ENCODE data around the gene RNASEH2A. TPM values are rescaled to one million over a fixed set of nuclear protein-coding genes. Genes with fewer than 3 reads are reported as not detected.

RNASEH2A gene
- total and polyA plus RNA-seq, 2 of the 13 experiments (the other 11 are each of a cell fraction or from before 2014, with no cell fraction given): 25.1 to 35.8 TPM

- peak; percentile 31 for TF ChIP-seq BCL6 (CRISPR knock-in tag; IDR thresholded peaks at IDR 0.05)
- TF ChIP-seq SYNCRIP (IDR thresholded peaks at IDR 0.05; ENCODE audit: insufficient read depth, low read depth, low read length): no peak
- TF ChIP-seq RERE (CRISPR knock-in tag; IDR thresholded peaks at IDR 0.05; ENCODE audit: low read depth): peak; percentile 54
- no peak for TF ChIP-seq ZNF260 (CRISPR knock-in tag; IDR thresholded peaks at IDR 0.05; ENCODE audit: borderline replicate concordance, low read depth)
- TF ChIP-seq CEBPG (CRISPR knock-in tag; IDR thresholded peaks at IDR 0.05): peak; percentile 14; the same call in 1 of the 2 replicates
- peak; percentile 81 for TF ChIP-seq ZC3H13 (CRISPR knock-in tag; IDR thresholded peaks at IDR 0.05)
- peak; percentile 31; the same call in 1 of the 2 replicates for TF ChIP-seq ESRRA (CRISPR knock-in tag; IDR thresholded peaks at IDR 0.05; ENCODE audit: low read depth)
- no peak for TF ChIP-seq PRDM15 (CRISPR knock-in tag; IDR thresholded peaks at IDR 0.05)
- peak; percentile 44; the same call in 1 of the 2 replicates for TF ChIP-seq MAZ (IDR thresholded peaks at IDR 0.05; ENCODE audit: borderline replicate concordance, low read depth, low read length)
- peak; percentile 73 for TF ChIP-seq MAZ (CRISPR knock-in tag; IDR thresholded peaks at IDR 0.05; ENCODE audit: low read depth)
- TF ChIP-seq ZNF720 (CRISPR knock-in tag; IDR thresholded peaks at IDR 0.05): no peak
- TF ChIP-seq ZNF281 (CRISPR knock-in tag; IDR thresholded peaks at IDR 0.05; ENCODE audit: borderline replicate concordance): peak; percentile 57; the same call in 1 of the 2 replicates
- peak; percentile 54 for TF ChIP-seq YEATS2 (CRISPR knock-in tag; IDR thresholded peaks at IDR 0.05; ENCODE audit: borderline replicate concordance)
- TF ChIP-seq CHCHD3 (CRISPR knock-in tag; IDR thresholded peaks at IDR 0.05): peak; percentile 71; the same call in 1 of the 2 replicates
- no peak; the same call in 1 of the 2 replicates for TF ChIP-seq MIER3 (CRISPR knock-in tag; IDR thresholded peaks at IDR 0.05; ENCODE audit: borderline replicate concordance)
- no peak for TF ChIP-seq SMARCE1 (IDR thresholded peaks at IDR 0.05; ENCODE audit: borderline replicate concordance)
- peak; percentile 61; the same call in 1 of the 2 replicates for TF ChIP-seq CC2D1A (CRISPR knock-in tag; IDR thresholded peaks at IDR 0.05)
Observed at GRCh38 chr19:12801466-12802266, 4.7 kb upstream of the RNASEH2A start, which contains the start of the genes PRDX2 and THSD8 (continued).
